HFF-Myc (cell line): Measurements from ENCODE around the gene CERS4.

ENCODE experiments used
- DNase-seq: peaks from one replicate; pipeline ENCODE4 v3.0.0-alpha.2; 2011; ENCODE audit warnings: low read depth; ENCODE audit errors: extremely low read depth
- H3K4me3 ChIP-seq: replicated peaks from 2 replicates; pipeline ENCODE4 v1.5.1; 2011; ENCODE audit warnings: low read depth, mild to moderate bottlenecking, control low read depth, low read length
- CTCF ChIP-seq: IDR thresholded peaks from 2 replicates; pipeline ENCODE4 v1.5.1; 2012; ENCODE audit warnings: mild to moderate bottlenecking, low read depth, low read length, control low read depth; ENCODE audit errors: missing control alignments

Gene CERS4

GRCh38 chr19:8311461-8312260 lies 102.5 kb downstream of the CERS4 start:
- no peak for TF ChIP-seq CTCF
- H3K4me3 ChIP-seq, result no peak overlapping the region
- no peak for DNase-seq
